ENCODE data around the gene VPS4B. TPM values are rescaled to one million over a fixed set of nuclear protein-coding genes. Genes with fewer than 3 reads are reported as not detected.

The VPS4B gene
- total RNA-seq, 1 experiment from 2014 or later, result 59.7 TPM

DNA sequence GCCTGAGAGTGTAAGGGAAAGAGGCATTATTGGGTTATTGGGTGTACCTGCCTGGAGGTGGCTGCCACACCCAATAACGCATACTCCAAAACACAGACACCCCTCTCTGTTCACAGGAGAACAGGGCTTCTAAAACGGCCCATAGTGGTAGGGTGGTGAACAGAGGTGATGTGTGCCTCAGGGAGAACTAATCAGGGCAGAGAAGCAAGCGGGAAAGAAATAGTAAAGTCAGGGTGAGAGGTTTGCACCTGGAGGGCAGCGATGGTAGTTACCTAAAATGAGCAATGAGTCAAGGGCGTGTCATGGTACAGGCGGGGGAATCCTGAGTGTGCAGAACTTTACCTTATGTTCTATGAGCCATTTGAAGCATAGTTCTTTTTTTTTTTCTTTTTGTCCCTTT lies 21.6 kb upstream of the VPS4B start:
- DNase-seq, result peak in 1 of 2 experiments; percentile 43
- Histone ChIP-seq H3K4me1 (replicated peaks; ENCODE audit: insufficient read depth) (peaks cover 21% of the 10 kb centered on the region), H3K4me2 (0 out of 2 replicates have a peak overlapping the region, but pooled peaks have one; percentile 12), H3K9me2 (ENCODE audit: insufficient read depth) (no peaks in the 10 kb centered on the region), H3K27me3 (ENCODE audit: insufficient read depth, low read depth) (no peaks in the 10 kb centered on the region), H4K20me1 (ENCODE audit: insufficient read depth) (no peaks in the 10 kb centered on the region), H3K9me3 (ENCODE audit: insufficient read depth, low read depth) (no peaks in the 10 kb centered on the region), H3K36me3 (ENCODE audit: low read depth) (no peaks in the 10 kb centered on the region), H3K79me2 (ENCODE audit: low read depth) (no peaks in the 10 kb centered on the region), H3F3A (ENCODE audit: insufficient read depth, low read depth) (peaks cover 4% of the 10 kb centered on the region; the same call in 1 of the 2 replicates), H3K4me3 (no peak overlapping the region), H3K27ac (peak overlapping the region; percentile 74), H2AFZ (no peak overlapping the region)
- ChIA-PET POLR2A (ENCODE audit: unreplicated experiment) (no interaction called here), CTCF (no interaction called here)
- TF ChIP-seq EZH2 (IDR thresholded peaks at IDR 0.05; ENCODE audit: low read depth) (no peak), CTCF (conservative IDR thresholded peaks at IDR 0.05) (no peak)
- BruUV-seq (replicated peaks), result no TSS peak
- intact Hi-C loops (cut with micrococcal nuclease; ENCODE audit: unreplicated experiment), result loop anchor here (5.0 kb wide), 1 partner anchor 33 kb away; the partner anchor contains the start of gene SERPINB5

DNA sequence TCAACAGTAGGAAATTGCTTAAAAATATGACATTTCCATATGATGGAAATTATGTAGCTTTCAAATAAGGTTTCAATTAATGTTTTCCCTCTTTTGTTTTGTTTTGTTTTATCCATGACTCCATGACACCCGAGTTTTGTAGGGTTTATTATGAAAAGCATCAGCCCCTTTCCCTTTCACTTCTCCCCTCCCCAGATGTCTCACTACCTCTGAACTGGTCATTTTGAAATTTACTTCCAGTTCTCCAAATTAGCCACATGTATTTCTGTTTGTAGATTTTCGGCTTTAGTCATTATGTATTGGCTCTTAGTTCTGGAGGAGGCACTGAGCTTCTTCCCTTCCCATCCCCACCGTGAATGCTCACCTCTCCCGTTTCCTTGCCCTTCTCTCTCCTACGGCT lies 18.6 kb upstream of the VPS4B start:
- H3F3A ChIP-seq (ENCODE audit: insufficient read depth, low read depth), result peaks cover 4% of the 10 kb centered on the region; the same call in 1 of the 2 replicates
- intact Hi-C loops (cut with micrococcal nuclease; ENCODE audit: unreplicated experiment), result loop anchor here (5.0 kb wide), 1 partner anchor 36 kb away; the partner anchor contains the start of gene SERPINB5
- no peak overlapping the region for H3K4me3 ChIP-seq
- no peak for DNase-seq
- H3K27me3 ChIP-seq (ENCODE audit: insufficient read depth, low read depth), result no peaks in the 10 kb centered on the region
- no peak overlapping the region for H3K27ac ChIP-seq
- TF ChIP-seq CTCF (conservative IDR thresholded peaks at IDR 0.05) (no peak), EZH2 (IDR thresholded peaks at IDR 0.05; ENCODE audit: low read depth) (no peak)
- POLR2A ChIA-PET (ENCODE audit: unreplicated experiment), result no interaction called here
- H2AFZ ChIP-seq, result no peak overlapping the region
- no peak overlapping the region for H3K4me2 ChIP-seq
- BruUV-seq (replicated peaks), result no TSS peak
- H3K4me1 ChIP-seq (replicated peaks; ENCODE audit: insufficient read depth), result peaks cover 21% of the 10 kb centered on the region
- no peaks in the 10 kb centered on the region for H3K79me2 ChIP-seq (ENCODE audit: low read depth)
- CTCF ChIA-PET, result interaction anchor here (0.6 kb wide), 1 partner anchor 64 kb away, joined by 3 read pairs; no protein-coding TSS in a partner anchor
- no peaks in the 10 kb centered on the region for H4K20me1 ChIP-seq (ENCODE audit: insufficient read depth)
- no peaks in the 10 kb centered on the region for H3K9me2 ChIP-seq (ENCODE audit: insufficient read depth)
- H3K36me3 ChIP-seq (ENCODE audit: low read depth), result no peaks in the 10 kb centered on the region
- no peaks in the 10 kb centered on the region for H3K9me3 ChIP-seq (ENCODE audit: insufficient read depth, low read depth)

- no peak overlapping the region for H3K4me2 ChIP-seq
- peaks cover 20% of the 10 kb centered on the region for H3K4me1 ChIP-seq (replicated peaks; ENCODE audit: insufficient read depth)
- POLR2A ChIA-PET (ENCODE audit: unreplicated experiment), result interaction anchor here (0.6 kb wide), 1 partner anchor 15 kb away, joined by 7 read pairs; no protein-coding TSS in a partner anchor
- no peaks in the 10 kb centered on the region for H3K36me3 ChIP-seq (ENCODE audit: low read depth)
- DNase-seq, result no peak
- H3K27ac ChIP-seq, result no peak overlapping the region
- peaks cover 4% of the 10 kb centered on the region; the same call in 1 of the 2 replicates for H3F3A ChIP-seq (ENCODE audit: insufficient read depth, low read depth)
- H3K27me3 ChIP-seq (ENCODE audit: insufficient read depth, low read depth), result no peaks in the 10 kb centered on the region
- CTCF ChIA-PET, result interaction anchor here (1.0 to 1.6 kb wide), 2 partner anchors 117 to 424 kb away, joined by 5 to 6 read pairs; no protein-coding TSS in a partner anchor
- no peaks in the 10 kb centered on the region for H3K79me2 ChIP-seq (ENCODE audit: low read depth)
- TF ChIP-seq CTCF (conservative IDR thresholded peaks at IDR 0.05) (no peak), EZH2 (IDR thresholded peaks at IDR 0.05; ENCODE audit: low read depth) (no peak)
- H2AFZ ChIP-seq, result no peak overlapping the region
- H4K20me1 ChIP-seq (ENCODE audit: insufficient read depth), result no peaks in the 10 kb centered on the region
- H3K9me2 ChIP-seq (ENCODE audit: insufficient read depth), result no peaks in the 10 kb centered on the region
- no peaks in the 10 kb centered on the region for H3K9me3 ChIP-seq (ENCODE audit: insufficient read depth, low read depth)
- H3K4me3 ChIP-seq, result no peak overlapping the region
- intact Hi-C loops (cut with micrococcal nuclease; ENCODE audit: unreplicated experiment), result loop anchor here (5.0 kb wide), 1 partner anchor 37 kb away; the partner anchor contains the start of gene SERPINB5
- BruUV-seq (replicated peaks), result no TSS peak
These were observed 17.9 kb upstream of the VPS4B start for GRCh38 chr18:63440219-63440618.

All from PC-9 (cell line).